ENCODE measurements around the gene C2CD4B.

C2CD4B gene

DNA sequence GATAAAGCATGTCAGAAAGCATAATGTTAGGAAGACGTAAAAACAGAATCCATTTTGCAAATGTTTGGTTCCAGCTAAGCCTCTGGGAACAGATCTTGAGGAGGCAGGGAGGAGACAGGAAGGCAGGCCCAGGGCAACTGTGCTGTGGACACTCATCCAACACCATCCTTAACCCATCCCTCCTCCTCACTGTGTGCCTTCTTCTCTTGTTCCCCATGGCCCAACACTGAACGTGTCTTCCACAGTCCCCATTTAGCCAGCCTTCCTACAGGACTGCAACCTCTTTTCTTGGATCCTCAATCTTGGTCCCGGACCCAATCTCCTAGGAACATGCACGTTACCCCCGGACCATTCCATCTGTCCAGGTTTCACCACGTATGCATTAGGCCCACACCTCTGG lies 15.4 kb downstream of the C2CD4B start:
- ATAC-seq: no peak
- no peak for DNase-seq

DNA sequence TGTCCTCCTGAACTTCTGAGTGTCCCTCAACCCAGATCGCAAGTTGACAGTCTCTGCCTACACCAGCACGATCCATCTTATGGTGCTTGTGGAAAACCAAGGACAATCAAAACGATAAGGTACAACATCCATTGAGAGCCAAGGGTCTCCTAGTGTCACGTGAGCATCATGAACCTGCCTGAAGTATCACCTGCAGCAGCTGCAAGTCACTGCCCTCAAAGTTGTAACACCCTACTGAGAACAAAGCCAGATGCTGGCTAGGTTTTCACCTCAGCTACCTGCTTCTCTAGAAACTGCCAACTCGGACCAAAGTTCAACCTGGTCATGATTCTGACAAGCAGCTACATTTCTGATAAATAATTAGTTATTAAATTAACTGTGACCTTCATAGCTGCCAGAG lies 17.5 kb downstream of the C2CD4B start:
- no peak for DNase-seq
- ATAC-seq: no peak

DNA sequence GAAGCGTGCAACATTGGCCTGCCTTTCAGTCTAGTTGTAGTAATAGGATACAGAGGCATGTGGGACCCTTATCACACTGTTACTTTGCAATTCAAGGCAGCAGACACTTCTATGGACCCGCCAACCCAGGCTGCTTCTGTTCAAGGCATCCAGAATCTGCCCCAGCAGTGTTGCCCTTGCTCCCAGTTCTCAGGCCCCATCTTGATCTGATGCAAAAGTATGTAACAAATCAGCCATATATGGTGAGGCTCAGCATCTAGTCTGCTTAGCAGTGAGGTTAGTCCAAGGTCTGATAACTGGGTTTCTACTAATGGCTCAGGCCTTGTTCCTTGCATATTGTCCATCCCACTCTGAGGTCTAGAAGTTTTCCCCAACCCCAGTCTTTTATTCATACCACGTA lies 17.9 kb downstream of the C2CD4B start:
- no peak for ATAC-seq
- DNase-seq: no peak

DNA sequence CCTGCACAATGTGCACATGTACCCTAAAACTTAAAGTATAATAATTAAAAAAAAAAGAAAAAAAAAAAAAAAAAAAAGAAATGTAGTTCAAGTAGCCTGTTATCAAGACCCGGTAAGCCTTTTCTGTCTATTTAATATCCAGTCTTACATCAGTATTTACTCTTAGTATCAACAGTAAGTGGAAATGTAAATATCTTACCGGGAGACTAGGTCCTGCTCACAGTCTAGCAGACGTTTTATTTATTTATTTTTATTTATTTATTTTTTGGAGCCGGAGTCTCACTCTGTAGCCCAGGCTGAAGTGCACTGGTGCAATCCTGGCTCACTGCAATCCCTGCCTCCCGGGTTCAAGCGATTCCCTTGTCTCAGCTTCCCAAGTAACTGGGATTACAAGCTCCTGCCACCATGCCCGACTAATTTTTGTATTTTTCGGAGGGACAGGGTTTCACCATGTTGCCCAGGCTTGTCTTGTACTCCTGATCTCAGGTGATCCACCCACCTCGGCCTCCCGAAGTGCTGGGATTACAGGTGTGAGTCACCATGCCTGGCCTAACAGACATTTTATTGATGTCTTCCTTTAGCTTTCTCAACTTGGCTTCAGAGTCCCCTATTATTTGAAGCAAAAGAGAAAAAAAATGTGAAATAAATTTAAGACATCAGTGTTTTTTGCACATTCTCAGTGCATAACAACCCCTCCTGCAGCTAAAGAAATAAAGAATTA lies 19.9 kb downstream of the C2CD4B start:
- ATAC-seq (no peak), DNase-seq (no peak)

DNA sequence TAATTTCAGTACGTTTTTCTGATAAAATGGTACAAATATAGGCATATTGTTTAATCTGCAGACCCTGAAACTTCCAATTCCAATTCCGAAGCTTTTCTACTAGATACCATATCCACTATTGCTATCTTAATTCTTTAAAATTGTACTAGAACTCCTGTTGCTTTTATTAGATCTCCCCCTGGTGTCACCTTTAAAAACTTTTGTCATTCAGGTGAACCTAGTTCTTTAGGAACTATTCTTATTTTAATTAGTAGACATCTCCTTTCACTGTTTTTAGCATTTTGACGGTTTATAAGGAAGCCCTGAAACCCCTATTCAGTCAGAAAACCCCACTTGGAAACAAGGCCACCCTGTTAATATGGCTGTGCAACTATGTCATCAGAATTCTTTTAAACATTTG lies 22.3 kb downstream of the C2CD4B start:
- ATAC-seq (no peak), DNase-seq (no peak)

DNA sequence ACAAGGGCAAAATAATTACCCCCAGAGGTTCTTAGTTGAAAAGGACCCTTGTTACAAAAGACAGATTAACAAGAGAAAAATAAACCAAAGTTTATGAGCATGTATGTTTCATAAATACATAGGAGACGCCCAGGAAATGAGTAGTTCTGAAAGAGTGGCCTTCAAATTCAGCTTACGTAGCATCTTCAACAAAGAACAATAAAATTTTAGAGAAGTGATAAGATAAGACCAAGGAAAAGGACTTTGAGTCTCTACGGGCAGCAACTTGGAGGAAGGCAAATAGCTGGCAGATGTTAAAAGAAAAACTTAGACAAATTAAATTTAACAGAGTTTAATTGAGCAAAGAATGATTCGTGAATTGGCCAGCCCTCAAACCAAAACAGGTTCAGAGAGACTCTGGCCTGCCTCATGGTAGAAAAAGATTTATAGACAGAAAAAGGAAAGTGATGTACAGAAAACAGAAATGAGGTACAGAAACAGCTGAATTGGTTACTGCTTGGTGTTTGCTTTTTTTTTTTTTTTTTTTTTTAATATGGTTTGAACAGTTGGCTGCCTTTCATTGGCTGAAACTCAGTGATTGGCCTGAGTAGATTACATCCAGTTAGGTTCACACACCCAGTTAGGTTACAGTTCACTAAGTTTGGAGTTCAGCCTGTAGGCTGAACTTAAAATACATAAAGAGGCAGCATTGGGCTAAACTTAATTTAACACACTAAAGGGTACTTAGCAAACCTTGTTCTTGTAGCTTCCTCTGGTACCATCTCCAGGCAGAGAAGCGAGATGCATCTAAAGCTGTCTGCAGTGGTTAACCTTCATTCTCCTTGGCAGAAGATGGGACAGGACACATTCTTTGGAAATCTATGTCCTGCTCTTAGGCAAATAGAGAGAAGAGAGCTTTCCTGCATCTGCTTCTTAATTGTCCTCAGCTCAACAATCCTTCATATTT lies 23.2 kb downstream of the C2CD4B start:
- ATAC-seq: no peak

DNA sequence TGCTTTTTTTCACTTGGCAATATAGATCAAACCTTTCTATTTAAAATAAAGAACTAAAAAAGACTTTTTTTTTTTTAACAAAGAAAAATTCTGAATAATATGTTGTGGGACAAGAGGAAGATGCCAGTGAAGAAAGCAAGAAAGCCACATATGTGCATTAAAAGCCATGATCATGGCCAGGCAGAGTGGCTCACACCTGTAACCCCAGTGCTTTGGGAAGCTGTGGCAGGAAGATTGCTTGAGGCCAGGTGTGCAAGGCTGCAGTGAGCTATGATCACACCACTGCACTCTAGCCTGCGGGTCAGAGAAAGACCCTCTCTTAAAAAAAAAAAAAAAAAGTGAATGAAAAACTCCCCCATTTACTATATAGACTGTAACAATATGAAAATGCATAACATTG lies 23.9 kb downstream of the C2CD4B start:
- DNase-seq (no peak), ATAC-seq (no peak)

More for the DNA sequence above, 23.2 kb downstream of the C2CD4B start:
- DNase-seq: no peak

DNA sequence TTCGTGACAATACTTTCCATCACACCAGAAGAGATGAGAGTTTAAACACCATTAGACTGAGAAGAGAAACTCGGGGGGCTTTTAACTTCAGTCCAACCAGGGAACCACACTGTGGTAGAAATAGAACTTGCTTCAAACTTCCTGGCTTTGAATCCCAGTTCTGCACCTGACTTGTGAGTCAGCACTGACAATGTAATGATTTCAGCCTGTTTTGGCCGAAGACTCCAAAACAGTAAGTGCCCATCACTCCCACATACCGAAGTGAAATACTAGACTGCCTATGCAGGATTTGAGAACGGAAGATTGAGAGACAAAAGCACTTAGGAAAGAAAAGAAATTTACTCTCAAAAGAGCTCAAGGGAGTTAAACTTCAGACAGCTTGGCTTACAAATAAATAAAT lies 27.0 kb downstream of the C2CD4B start:
- ATAC-seq: no peak
- DNase-seq: no peak

DNA sequence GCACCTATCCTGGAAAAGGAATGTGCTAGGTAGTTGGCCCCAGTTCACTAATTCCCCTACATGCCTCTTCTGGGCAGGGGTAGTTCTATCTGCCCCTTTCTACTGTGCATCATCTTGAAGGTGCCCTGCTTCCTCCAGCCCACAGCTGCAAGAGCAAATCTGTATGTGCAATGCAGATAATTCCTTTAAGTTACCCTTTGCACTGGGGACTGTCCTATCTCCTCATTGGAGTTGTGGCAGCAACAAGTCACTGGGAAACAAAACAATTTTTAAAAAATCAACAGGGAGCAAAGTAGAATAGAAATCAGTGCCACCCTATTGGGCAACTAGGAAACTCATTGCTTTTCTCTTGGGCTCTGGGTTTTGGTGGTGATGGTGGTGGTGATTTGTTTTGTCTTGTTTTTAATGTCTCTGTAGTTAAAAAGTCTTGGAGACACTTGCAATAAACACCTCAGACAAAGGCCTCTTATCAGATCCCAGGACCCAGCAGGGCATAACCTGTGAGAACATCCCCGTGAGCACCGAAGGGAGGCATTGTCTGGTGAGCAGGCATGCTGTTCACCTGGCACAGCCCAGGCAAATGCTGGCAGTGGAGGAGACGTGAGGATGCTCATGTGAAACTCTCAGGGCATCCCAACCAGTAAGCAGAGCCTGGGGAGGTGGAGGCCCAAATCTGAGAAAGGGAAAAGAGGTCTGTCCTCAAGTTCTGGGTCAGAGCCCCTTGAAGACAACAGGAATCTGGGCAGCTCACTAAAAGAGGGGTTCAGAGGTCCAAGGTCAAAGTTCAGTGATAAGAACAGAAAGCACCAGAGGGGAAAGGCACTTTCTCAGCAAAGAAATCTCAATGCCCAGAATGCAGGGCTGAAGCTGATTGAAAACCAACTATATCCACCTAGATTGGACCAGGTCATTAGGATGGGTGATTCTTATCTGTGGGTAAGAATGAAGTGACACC lies 27.9 kb downstream of the C2CD4B start:
- no peak for DNase-seq
- ATAC-seq: no peak

DNA sequence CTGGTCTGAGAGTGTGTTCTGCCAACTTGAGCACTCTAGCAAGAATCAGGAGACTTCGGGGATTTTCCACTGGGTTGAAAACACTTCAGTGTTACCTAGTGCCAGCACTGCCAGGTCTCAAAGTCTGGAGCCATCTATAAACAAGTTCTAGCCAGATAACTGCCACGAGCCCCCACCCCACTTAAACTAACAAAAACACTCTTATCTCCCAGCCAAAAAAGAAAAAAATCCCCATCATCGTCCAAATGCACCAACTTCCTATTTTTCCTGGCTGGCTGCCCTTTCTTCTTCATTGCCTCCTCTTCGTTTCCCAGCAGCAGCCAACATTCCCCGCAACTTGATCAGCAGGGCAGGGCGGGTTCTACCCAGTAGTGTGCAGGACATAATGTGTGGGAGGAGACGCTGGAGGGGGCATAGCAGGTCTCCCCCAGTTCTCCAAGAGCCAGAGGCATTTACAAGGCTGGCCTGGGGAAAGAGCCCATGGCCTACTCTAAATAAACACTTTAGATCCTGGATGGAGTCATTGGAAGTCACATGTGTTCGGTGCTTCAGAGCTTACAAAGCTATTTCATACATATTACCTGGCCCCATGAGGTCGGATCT lies 29.5 kb downstream of the C2CD4B start:
- no peak for DNase-seq

DNA sequence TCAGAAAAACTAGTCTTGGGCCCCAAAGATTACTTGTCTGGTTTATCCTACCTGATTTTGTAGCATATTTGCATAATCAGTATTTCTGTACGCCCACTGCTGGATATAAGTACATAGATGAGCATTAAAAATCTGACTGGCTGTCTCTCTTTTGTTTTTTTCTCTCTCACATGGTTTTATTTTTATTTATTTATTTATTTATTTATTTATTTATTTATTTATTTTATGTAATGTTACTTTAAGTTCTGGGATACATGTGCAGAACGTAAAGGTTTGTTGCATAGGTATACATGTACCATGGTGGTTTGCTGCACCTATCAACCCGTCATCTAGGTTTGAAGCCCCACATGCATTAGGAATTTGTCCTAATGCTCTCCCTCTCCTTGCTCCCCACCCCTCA lies 31.9 kb downstream of the C2CD4B start:
- DNase-seq (no peak), ATAC-seq (no peak)

More for the DNA sequence above, 29.5 kb downstream of the C2CD4B start:
- no peak for ATAC-seq

DNA sequence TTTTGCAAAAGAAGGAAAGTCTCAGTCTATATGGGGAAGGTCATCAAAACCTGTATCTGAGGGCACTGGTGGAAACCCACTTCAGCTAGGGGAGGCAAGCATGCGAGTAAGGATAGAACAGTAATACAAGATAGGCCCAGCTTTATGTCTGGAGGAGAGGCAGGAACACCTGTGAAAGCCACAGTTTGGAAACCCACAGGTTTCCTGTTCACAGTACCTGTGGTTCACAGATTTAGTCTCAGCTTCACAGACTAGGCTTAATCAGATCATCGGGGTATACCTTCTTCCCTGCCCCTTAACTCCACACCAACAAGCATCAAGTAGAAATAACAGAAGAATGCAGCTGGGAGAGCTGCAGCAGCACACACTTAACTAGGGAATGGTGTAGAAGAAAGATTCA lies 36.2 kb downstream of the C2CD4B start:
- DNase-seq (no peak), ATAC-seq (no peak)

DNA sequence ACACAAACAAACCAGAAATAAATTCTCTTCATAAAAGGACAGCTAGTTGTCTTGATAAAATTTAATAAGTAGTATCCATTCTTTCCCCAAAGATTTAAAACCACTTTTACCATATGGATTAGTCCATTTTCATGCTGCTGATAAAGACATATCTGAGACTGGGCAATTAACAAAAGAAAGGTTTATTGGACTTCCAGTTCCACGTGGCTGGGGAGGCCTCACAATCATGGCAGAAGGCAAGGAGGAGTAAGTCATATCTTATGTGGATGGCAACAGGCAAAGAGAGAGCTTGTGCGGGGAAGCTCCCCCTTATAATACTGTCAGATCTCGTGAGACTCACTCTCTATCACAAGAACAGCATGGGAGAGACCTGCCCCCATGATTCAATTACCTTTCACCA lies 38.7 kb downstream of the C2CD4B start:
- DNase-seq: no peak
- ATAC-seq: no peak

DNA sequence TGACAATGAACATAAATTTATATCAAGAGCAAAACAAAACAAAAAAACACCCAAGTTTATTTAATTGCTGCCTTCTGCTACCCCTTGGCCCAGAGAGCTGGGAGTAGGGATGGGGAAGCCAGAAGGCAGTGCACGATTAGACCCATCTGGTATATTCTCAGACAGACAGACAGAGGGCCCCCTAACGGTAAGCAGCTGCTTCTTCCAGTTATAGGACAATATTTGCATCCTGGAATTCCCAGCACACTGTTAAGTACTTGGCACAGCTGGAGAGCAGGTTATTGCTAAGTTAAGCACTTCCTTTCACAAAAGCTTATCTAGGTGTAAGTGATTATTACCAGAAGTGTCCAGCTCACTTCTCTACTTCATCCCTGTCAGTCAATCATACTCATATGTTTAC lies 39.3 kb downstream of the C2CD4B start:
- DNase-seq (no peak), ATAC-seq (no peak)

DNA sequence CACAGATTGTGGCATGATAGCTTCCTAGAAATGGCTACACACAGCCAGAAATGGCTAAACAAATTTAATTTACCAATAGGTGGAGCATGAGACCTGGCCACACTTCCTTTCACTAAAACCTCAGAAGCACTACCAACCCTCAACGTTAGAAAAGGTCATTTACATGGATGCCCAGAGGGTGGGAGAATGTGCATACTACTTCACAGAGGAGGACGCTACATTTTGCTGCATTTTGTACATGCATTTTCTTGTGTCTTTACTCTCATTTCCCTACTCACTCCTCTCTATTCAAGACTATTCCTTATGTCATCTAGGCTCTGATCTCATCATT lies 40.1 kb downstream of the C2CD4B start:
- ATAC-seq (peak; percentile 60), DNase-seq (no peak)

DNA sequence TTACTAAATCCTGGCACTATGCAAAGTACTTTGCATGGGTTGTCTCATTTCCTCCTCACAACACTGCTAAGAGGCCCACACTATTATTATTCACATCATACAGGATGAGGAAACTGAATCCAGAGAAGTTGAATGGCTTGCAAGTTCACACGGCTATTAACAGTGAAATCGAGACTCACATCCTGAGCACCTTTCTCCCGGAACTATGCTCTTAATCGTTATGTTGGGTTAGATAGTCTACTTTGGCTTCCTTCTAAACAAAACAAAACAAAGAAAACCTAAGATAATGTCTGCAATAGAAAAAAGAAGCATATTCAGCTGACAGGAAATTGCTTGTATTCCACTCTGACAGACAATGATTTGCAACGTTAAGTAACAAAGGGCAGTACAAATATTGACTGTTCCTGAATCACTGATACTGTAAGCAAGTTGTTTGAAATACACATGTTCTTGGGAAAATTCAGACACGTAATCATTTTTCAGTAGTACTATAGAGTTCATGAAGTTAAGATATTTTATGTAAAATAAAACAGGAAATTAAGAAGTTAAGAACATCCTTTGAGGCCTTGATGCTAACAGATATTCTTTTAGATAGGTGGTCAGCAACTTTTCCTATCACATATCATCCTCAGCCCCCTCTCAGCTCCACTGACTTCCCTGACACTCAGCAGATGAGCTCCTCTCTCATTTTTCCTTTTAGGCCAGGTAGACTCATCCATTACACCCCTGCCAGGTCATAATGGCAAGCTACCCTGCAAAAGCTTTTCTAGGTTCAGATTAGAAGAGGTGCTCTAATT lies 40.7 kb downstream of the C2CD4B start:
- DNase-seq (no peak), ATAC-seq (no peak)

DNA sequence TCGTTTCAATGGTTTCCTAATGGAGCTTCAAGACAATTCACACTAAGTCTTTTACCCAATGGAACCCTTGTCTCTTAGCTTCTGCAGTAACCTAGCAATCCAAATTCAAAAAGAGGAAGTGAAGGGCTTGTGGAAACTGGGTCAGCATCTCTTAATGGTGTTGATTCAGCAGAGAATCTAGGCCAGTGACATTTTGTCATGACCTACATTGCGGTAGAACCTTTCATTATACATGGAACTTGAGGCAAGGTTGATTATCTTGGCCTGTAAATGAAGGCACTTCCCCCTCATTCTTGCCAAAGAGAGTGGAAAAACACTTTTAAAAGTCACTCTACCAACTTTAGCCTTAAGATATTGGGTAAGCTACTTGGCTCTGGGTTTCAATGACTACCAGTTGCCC lies 42.8 kb downstream of the C2CD4B start:
- DNase-seq: no peak
- no peak for ATAC-seq

DNA sequence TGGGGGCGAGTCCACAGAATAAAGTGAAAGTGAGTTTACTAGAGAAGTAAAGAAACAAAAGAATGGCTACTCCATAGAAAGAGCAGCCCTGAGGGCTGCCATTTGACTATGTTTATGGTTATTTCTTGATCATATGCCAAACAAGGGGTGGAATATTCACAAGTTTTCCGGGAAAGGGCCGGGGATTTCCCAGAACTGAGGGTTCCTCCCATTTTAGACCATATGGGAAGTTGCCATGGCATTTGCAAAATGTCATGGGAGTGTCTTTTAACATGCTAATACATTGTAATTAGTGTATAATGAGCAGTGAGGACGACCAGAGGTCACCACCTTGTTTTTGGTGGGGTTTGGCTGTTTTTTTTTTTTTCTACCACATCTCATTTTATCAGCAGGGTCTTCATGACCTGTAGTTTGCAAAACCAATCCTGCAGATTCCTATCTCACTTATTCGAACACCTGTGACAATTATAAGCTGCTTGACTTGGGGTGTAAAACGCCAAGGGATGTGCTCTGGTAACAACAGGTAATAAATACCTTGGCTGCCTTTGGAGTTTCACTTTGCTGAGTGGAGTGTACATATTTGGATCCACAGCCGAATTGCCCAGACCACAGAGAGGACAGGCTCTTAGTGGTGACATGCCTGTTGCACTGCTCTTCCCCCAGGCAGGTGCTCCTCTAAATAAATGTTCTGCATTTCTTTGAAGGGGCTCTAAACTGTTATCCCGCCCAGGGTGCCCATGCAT lies 43.6 kb downstream of the C2CD4B start:
- DNase-seq: no peak
- no peak for ATAC-seq

DNA sequence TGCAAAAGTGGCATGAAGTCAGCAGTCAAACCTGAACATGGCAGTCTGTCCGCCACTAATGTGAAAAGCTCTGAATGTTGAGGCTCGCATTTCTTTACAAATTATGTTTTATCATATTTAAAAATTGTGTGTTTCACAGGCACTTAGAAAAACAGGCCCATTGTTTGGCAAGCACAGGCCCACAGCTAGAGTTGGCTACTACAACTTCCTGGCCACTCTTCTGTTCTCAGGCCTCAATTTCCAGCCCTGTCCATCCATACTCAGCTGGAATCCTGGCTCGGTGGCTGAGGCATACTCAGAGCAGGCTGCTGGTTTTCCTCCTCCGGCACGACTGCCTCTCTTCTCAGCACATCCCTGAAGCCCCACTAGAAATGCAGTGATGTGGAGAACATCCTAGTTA lies 44.3 kb downstream of the C2CD4B start:
- no peak for DNase-seq
- no peak for ATAC-seq

DNA sequence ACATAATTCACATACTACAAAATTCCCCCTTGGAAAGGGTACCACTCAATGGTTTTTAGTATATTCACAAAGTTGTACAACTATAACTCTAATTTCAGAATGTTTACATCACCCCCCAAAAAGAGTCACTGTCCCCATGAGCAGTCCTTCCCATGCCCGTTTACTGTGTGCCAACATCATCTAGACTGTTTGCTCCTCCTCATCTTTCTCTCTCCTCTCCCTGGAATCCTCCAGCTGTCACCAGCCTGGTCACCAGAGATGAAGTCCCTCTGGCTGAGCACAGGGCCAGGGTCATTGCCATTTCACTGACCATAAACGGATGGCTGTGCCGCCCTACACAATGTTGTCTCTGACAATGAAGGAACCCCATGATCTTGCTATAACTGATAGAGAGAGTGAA lies 45.2 kb downstream of the C2CD4B start:
- DNase-seq: no peak
- ATAC-seq: no peak

All from stimulated activated naive CD8-positive, alpha-beta T cell treated with anti-CD3 and anti-CD28 coated beads, Interleukin-15, Interleukin-2, amounts not matched to agents 100 U/mL and 50 U/mL, for 24 hours (primary cell).